Neuronal stem cell (in vitro differentiated cells): ENCODE data around the gene SIGLEC7.

Source experiments
- DNase-seq: peaks from one replicate; pipeline ENCODE4 v3.0.0-alpha.2; 2013; ENCODE audit warnings: low spot score
- H2AFZ ChIP-seq: one replicate; pipeline ENCODE4 v1.6.1; 2013; ENCODE audit warnings: mild to moderate bottlenecking, low read length, inconsistent platforms
- H2AK5ac ChIP-seq: 2 replicates; pipeline ENCODE4 v1.6.1; 2013; ENCODE audit warnings: low read depth, mild to moderate bottlenecking, inconsistent platforms, low read length, moderate library complexity, mixed read lengths
- H2BK120ac ChIP-seq: 2 replicates; pipeline ENCODE4 v1.6.1; 2013; ENCODE audit warnings: low read depth, mild to moderate bottlenecking, inconsistent platforms, low read length, moderate library complexity, mixed read lengths
- H2BK12ac ChIP-seq: one replicate; pipeline ENCODE4 v1.6.1; 2013; ENCODE audit warnings: low read length, inconsistent platforms
- H2BK15ac ChIP-seq: 2 replicates; pipeline ENCODE4 v1.6.1; 2013; ENCODE audit warnings: mild to moderate bottlenecking, low read length, inconsistent platforms, mixed read lengths
- H2BK5ac ChIP-seq: one replicate; pipeline ENCODE4 v1.6.1; 2013; ENCODE audit warnings: inconsistent platforms, mild to moderate bottlenecking, low read length, moderate library complexity
- H3K14ac ChIP-seq: one replicate; pipeline ENCODE4 v1.6.1; 2013; ENCODE audit warnings: low read length, inconsistent platforms
- H3K18ac ChIP-seq: 2 replicates; pipeline ENCODE4 v1.6.1; 2013; ENCODE audit warnings: low read length, inconsistent platforms
- H3K23ac ChIP-seq: 2 replicates; pipeline ENCODE4 v1.6.1; 2013; ENCODE audit warnings: low read depth, mild to moderate bottlenecking, mixed read lengths, low read length, inconsistent platforms; ENCODE audit not compliant: poor library complexity
- H3K27ac ChIP-seq: replicated peaks from 3 replicates; pipeline ENCODE4 v1.5.1; 2013; ENCODE audit warnings: low read length, inconsistent platforms
- H3K27me3 ChIP-seq, 3 experiments: 2 replicates each; pipeline ENCODE4 v1.6.1; 2013; ENCODE audit warnings: low read length in 3 of 3, mild to moderate bottlenecking in 2 of 3, inconsistent platforms in 1 of 3, low read depth in 1 of 3, mixed read lengths in 1 of 3, moderate library complexity in 1 of 3; ENCODE audit not compliant: control insufficient read depth in 3 of 3, insufficient read depth in 3 of 3
- H3K36me3 ChIP-seq, 2 donors: replicated peaks in 1 of 2; 2 replicates each; pipeline ENCODE4 v1.6.1; 2013; ENCODE audit warnings: low read length in 2 of 2; ENCODE audit not compliant: control insufficient read depth in 2 of 2, insufficient read depth in 2 of 2
- H3K4ac ChIP-seq: 2 replicates; pipeline ENCODE4 v1.6.1; 2013; ENCODE audit warnings: inconsistent platforms, mild to moderate bottlenecking, low read length, moderate library complexity
- H3K4me1 ChIP-seq, 2 donors: 1 replicate in 1 of 2; 2 replicates in 1 of 2; pipeline ENCODE4 v1.6.1; 2013; ENCODE audit warnings: low read length in 2 of 2, low read depth in 1 of 2; ENCODE audit not compliant: control insufficient read depth in 2 of 2, insufficient read depth in 1 of 2
- H3K4me2 ChIP-seq: one replicate; pipeline ENCODE4 v1.6.1; 2013; ENCODE audit warnings: mild to moderate bottlenecking, low read length, inconsistent platforms; ENCODE audit not compliant: insufficient read depth, poor library complexity, severe bottlenecking
- H3K4me3 ChIP-seq, 2 donors: 2 replicates each; pipeline ENCODE4 v1.5.1; 2013; ENCODE audit warnings: low read length in 2 of 2, mild to moderate bottlenecking in 2 of 2, inconsistent platforms in 1 of 2, moderate library complexity in 1 of 2
- H3K79me1 ChIP-seq: one replicate; pipeline ENCODE4 v1.6.1; 2013; ENCODE audit warnings: low read depth, mild to moderate bottlenecking, inconsistent platforms, low read length, moderate library complexity
- H3K9ac ChIP-seq: one replicate; pipeline ENCODE4 v1.6.1; 2013; ENCODE audit warnings: mild to moderate bottlenecking, low read depth, low read length, inconsistent platforms; ENCODE audit not compliant: poor library complexity
- H3K9me3 ChIP-seq, 2 donors: replicated peaks in 1 of 2; 2 replicates each; pipeline versions ENCODE3 to v1.6.1; 2013; ENCODE audit warnings: low read length in 2 of 2, mild to moderate bottlenecking in 2 of 2, inconsistent platforms in 1 of 2, low read depth in 1 of 2, mixed read lengths in 1 of 2, moderate library complexity in 1 of 2; ENCODE audit not compliant: control insufficient read depth in 2 of 2, insufficient read depth in 1 of 2
- H4K8ac ChIP-seq: one replicate; pipeline ENCODE4 v1.6.1; 2013; ENCODE audit warnings: low read depth, mild to moderate bottlenecking, inconsistent platforms, low read length, moderate library complexity
- H4K91ac ChIP-seq: one replicate; pipeline ENCODE4 v1.6.1; 2013; ENCODE audit warnings: low read length, low read depth, mild to moderate bottlenecking, inconsistent platforms; ENCODE audit not compliant: poor library complexity
- WGBS, 2 donors: extraction: QIAGEN DNeasy Blood & Tissue Kit; methylation state at CpG; one replicate each; pipeline ENCODE4 v1.1.7; 2013; ENCODE audit warnings: missing lambda C conversion rate in 2 of 2, mixed read lengths in 1 of 2; ENCODE audit not compliant: insufficient read length in 2 of 2, insufficient replicate concordance in 1 of 2; ENCODE audit errors: extremely low coverage in 2 of 2; 5-methylcytosine and 5-hydroxymethylcytosine counted together

Gene SIGLEC7

DNA sequence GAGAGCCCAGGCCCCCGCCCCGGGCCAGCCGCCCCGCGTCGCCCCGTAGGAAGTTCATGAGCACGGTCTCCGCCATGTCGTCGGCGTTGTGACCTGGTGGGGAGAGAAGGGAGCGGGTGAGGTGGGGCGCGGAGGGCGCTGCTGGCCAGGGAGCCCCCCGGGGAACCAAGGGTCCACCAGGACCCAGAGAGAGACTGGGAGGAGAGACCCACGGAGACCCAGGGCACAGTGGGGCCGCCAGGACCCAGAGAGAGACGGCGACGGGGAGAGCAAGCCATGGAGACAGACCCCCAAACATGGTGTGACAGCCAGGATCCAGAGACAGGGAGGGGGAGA, 43.1 kb upstream of the SIGLEC7 start:
- Histone ChIP-seq H3K9ac (no peak overlapping the region), H3K27me3 (no peaks in the 10 kb centered on the region), H2BK5ac (no peak overlapping the region), H3K9me3 (no peaks in the 10 kb centered on the region), H4K91ac (no peak overlapping the region), H3K27ac (no peak overlapping the region), H3K4me3 (no peak overlapping the region), H3K4ac (no peak overlapping the region), H3K23ac (no peak overlapping the region), H2BK120ac (no peak overlapping the region), H3K4me2 (no peak overlapping the region), H3K4me1 (no peaks in the 10 kb centered on the region), H3K18ac (no peak overlapping the region), H2BK12ac (no peak overlapping the region), H2BK15ac (no peak overlapping the region), H4K8ac (no peak overlapping the region), H3K79me1 (peaks cover 1% of the 10 kb centered on the region), H3K36me3 (peaks cover 6 to 44% of the 10 kb centered on the region in 2 donors), H2AK5ac (no peak overlapping the region), H2AFZ (no peak overlapping the region), H3K14ac (no peak overlapping the region)
- no CpG with 5 or more reads among the region's 22 CpGs for WGBS, 2 donors
- DNase-seq: no peak

DNA sequence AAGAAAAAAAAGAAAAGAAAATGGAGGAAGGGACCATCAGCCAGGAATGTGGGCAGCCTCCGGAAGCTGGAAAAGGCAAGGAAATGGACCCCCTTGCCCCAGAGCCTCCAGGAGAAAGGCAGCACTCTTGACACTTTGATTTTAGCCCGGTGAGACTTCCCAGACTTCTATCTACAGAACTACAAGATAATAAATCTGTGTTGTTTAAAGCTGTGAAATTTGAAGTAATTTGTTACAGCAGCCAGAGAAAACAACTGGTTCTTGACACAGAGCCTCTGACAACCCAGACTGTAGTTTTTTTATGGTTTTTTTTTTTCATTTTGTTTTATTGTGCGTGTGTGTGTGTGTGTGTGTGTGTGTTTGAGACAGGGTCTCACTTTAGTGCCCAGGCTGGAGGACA, 41.5 kb upstream of the SIGLEC7 start:
- H3K14ac ChIP-seq: no peak overlapping the region
- H2AFZ ChIP-seq: no peak overlapping the region
- no peak overlapping the region for H3K9ac ChIP-seq
- no peak overlapping the region for H4K8ac ChIP-seq
- H3K27ac ChIP-seq: no peak overlapping the region
- no peak overlapping the region for H4K91ac ChIP-seq
- no peak overlapping the region for H3K4ac ChIP-seq
- no peaks in the 10 kb centered on the region for H3K9me3 ChIP-seq
- no peak overlapping the region for H2BK120ac ChIP-seq
- no peak overlapping the region for H2BK15ac ChIP-seq
- no peak overlapping the region for H2BK5ac ChIP-seq
- WGBS, 2 donors: no CpG with 5 or more reads among the region's 3 CpGs
- H3K4me3 ChIP-seq: no peak overlapping the region
- no peak overlapping the region for H2BK12ac ChIP-seq
- H3K79me1 ChIP-seq: peaks cover 1% of the 10 kb centered on the region
- no peaks in the 10 kb centered on the region for H3K27me3 ChIP-seq
- H3K4me2 ChIP-seq: no peak overlapping the region
- H3K23ac ChIP-seq: no peak overlapping the region
- H3K18ac ChIP-seq: no peak overlapping the region
- no peaks in the 10 kb centered on the region for H3K4me1 ChIP-seq
- no peak overlapping the region for H2AK5ac ChIP-seq
- no peak for DNase-seq
- H3K36me3 ChIP-seq: peaks cover 6 to 52% of the 10 kb centered on the region in 2 donors

DNA sequence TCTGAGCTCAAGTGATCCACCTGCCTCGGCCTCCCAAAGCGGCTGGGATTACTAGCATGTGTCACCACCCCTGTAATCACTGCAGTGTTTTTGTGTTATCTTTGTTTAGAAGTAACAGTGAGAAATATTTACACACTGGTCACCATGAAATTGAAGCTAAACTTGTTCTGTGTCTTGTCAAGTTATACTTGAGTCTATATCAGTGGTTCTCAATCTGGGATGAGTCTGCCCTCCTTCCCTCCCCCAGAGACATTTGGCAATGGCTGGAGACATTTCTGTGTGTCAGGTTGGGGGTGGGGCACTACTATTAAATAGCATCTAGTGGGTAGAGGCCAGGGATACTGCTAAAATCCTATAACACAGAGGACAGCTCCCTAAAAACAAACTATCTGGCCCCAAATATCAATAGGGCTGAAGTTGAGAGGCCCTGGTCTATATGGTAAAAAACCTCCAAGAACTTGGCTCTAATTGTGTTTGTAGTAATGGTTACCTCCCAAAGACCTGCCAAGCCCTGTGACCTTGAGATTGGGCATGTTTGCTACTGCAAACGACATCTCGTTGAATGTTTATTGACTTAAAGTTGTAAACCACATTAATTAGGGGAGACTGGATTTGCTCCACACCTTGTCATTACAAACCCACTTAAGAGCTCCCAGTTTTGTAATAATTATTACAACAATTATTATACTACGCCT, 40.8 kb upstream of the SIGLEC7 start:
- no peak for DNase-seq
- no peak overlapping the region for H3K4ac ChIP-seq
- H2AK5ac ChIP-seq: no peak overlapping the region
- no peak overlapping the region for H2BK15ac ChIP-seq
- H2BK12ac ChIP-seq: no peak overlapping the region
- H2AFZ ChIP-seq: no peak overlapping the region
- H3K23ac ChIP-seq: no peak overlapping the region
- H2BK120ac ChIP-seq: no peak overlapping the region
- H2BK5ac ChIP-seq: no peak overlapping the region
- no peak overlapping the region for H3K9ac ChIP-seq
- no peaks in the 10 kb centered on the region for H3K9me3 ChIP-seq
- no peak overlapping the region for H3K4me2 ChIP-seq
- H3K79me1 ChIP-seq: peaks cover 1% of the 10 kb centered on the region
- no peaks in the 10 kb centered on the region for H3K4me1 ChIP-seq
- H3K14ac ChIP-seq: no peak overlapping the region
- WGBS, 2 donors: no CpG with 5 or more reads among the region's 5 CpGs
- no peak overlapping the region for H3K27ac ChIP-seq
- no peak overlapping the region for H4K8ac ChIP-seq
- H4K91ac ChIP-seq: no peak overlapping the region
- no peak overlapping the region for H3K4me3 ChIP-seq
- no peaks in the 10 kb centered on the region for H3K27me3 ChIP-seq
- no peak overlapping the region for H3K18ac ChIP-seq
- H3K36me3 ChIP-seq: peaks cover 6 to 52% of the 10 kb centered on the region in 2 donors

DNA sequence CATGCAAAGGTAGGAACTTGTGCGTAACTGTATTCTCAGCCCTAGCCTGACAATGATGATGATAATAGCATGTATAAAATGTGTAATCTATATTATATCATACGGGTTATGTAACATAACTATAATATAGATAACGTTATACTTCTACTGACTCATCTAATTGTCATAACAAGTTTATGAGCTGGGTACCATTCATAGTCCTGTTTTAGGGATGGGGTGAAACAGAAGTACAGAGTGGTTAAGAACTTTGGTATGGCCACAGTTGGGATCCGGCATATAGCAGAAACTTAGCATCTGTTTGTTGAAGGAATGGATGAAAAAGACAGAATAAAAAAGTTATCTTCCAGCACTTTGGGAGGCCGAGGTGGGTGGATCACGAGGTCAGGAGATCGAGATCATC, 39.1 kb upstream of the SIGLEC7 start:
- H3K9ac ChIP-seq: no peak overlapping the region
- H3K14ac ChIP-seq: no peak overlapping the region
- no peaks in the 10 kb centered on the region for H3K27me3 ChIP-seq
- H3K4me2 ChIP-seq: no peak overlapping the region
- H3K27ac ChIP-seq: no peak overlapping the region
- H2AFZ ChIP-seq: no peak overlapping the region
- no peak overlapping the region for H3K18ac ChIP-seq
- H3K4ac ChIP-seq: no peak overlapping the region
- no CpG with 5 or more reads among the region's 7 CpGs for WGBS, 2 donors
- H2BK12ac ChIP-seq: no peak overlapping the region
- no peak overlapping the region for H3K23ac ChIP-seq
- DNase-seq: no peak
- no peak overlapping the region for H2BK5ac ChIP-seq
- H3K4me3 ChIP-seq: no peak overlapping the region
- H2AK5ac ChIP-seq: no peak overlapping the region
- peaks cover 1% of the 10 kb centered on the region for H3K79me1 ChIP-seq
- H2BK15ac ChIP-seq: no peak overlapping the region
- no peak overlapping the region for H2BK120ac ChIP-seq
- no peak overlapping the region for H4K8ac ChIP-seq
- H4K91ac ChIP-seq: no peak overlapping the region
- no peaks in the 10 kb centered on the region for H3K9me3 ChIP-seq
- peaks cover 3 to 48% of the 10 kb centered on the region in 2 donors for H3K36me3 ChIP-seq
- H3K4me1 ChIP-seq: peaks cover 0 to 6% of the 10 kb centered on the region in 2 donors
